ENCODE data around the gene IZUMO1.

DNA sequence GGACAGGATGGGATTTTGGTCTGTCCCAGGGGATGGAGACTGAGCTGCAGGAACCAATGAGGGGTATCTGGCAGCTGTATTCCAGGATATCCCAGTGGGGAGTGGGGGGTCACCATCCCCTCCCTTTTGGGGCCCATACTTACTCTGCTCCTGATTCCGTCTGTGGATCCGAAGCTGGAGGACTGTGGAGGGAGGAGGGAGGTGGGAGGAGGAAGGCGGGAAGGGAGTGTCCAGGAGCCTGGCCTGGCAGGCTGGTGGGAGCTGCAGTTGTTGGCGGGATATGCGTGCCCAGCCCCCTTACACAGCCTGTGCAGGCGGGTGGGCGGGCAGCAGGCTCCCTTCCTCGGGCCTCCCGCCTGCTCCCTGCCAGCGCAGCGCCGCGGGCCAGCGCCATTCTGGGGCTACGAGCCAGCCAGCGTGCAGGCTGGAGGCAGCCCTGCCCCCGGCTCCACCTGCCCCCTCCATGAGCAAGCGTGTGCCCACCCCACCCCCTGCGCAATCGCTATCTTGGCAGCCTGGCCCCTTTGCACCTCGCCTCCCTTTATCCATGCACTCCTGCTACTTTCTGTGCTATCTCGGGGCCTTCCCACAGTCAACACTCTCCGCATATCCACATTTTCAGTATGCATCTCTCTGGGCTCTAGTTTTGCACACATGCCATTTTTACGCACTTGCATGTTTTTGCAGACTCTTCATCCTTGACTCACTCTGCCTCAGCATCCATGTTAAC is 30.0 kb downstream of the IZUMO1 start:
- no peak for TF ChIP-seq CTCF (conservative IDR thresholded peaks at IDR 0.05; ENCODE audit: low read depth, low read length)
- TF ChIP-seq RAD21 (IDR thresholded peaks at IDR 0.05; ENCODE audit: low read length), result no peak
- 0 out of 2 replicates have a peak, but pooled peaks have one; percentile 35 for TF ChIP-seq MAFK (IDR thresholded peaks at IDR 0.05; ENCODE audit: low read depth, low read length)
- TF ChIP-seq, protein P1, sequence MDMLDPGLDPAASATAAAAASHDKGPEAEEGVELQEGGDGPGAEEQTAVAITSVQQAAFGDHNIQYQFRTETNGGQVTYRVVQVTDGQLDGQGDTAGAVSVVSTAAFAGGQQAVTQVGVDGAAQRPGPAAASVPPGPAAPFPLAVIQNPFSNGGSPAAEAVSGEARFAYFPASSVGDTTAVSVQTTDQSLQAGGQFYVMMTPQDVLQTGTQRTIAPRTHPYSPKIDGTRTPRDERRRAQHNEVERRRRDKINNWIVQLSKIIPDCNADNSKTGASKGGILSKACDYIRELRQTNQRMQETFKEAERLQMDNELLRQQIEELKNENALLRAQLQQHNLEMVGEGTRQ (IDR thresholded peaks at IDR 0.05; ENCODE audit: low read depth, low read length), result no peak
- no peak for TF ChIP-seq CEBPB (IDR thresholded peaks at IDR 0.05; ENCODE audit: low read depth, low read length)
- no peak for TF ChIP-seq RCOR1 (IDR thresholded peaks at IDR 0.05; ENCODE audit: insufficient replicate concordance, low read length)
- TF ChIP-seq, protein P2, sequence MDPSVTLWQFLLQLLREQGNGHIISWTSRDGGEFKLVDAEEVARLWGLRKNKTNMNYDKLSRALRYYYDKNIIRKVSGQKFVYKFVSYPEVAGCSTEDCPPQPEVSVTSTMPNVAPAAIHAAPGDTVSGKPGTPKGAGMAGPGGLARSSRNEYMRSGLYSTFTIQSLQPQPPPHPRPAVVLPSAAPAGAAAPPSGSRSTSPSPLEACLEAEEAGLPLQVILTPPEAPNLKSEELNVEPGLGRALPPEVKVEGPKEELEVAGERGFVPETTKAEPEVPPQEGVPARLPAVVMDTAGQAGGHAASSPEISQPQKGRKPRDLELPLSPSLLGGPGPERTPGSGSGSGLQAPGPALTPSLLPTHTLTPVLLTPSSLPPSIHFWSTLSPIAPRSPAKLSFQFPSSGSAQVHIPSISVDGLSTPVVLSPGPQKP (IDR thresholded peaks at IDR 0.05; ENCODE audit: borderline replicate concordance, low read depth, low read length), result no peak
- TF ChIP-seq POLR2A (IDR thresholded peaks at IDR 0.05; ENCODE audit: low read depth, low read length), result no peak
- no peak for TF ChIP-seq BHLHE40 (IDR thresholded peaks at IDR 0.05; ENCODE audit: low read depth, low read length)
- TF ChIP-seq SMC3 (IDR thresholded peaks at IDR 0.05; ENCODE audit: low read depth, low read length), result no peak
- no peak for TF ChIP-seq RFX5 (IDR thresholded peaks at IDR 0.05; ENCODE audit: low read depth, low read length)
- TF ChIP-seq NFE2L2 (IDR thresholded peaks at IDR 0.05; ENCODE audit: low read depth, low read length), result no peak
- peak; percentile 30; the same call in 1 of the 2 replicates for TF ChIP-seq MAZ (IDR thresholded peaks at IDR 0.05; ENCODE audit: borderline replicate concordance, low read depth, low read length)
- no peak for TF ChIP-seq MXI1 (IDR thresholded peaks at IDR 0.05; ENCODE audit: borderline replicate concordance, low read depth, low read length)
